VCaP (cell line): ENCODE data around the gene PRX.

Experiments used
- H3K27ac ChIP-seq: fragments of 450-650 bp; 2 replicates; pipeline ENCODE4 v1.5.1; 2017
- TF ChIP-seq, protein P1 (sequence below): fragments of 450-650 bp; conservative IDR thresholded peaks from 2 replicates; pipeline ENCODE4 v1.5.1; 2017; ENCODE audit warnings: mild to moderate bottlenecking, moderate library complexity

The PRX gene

DNA sequence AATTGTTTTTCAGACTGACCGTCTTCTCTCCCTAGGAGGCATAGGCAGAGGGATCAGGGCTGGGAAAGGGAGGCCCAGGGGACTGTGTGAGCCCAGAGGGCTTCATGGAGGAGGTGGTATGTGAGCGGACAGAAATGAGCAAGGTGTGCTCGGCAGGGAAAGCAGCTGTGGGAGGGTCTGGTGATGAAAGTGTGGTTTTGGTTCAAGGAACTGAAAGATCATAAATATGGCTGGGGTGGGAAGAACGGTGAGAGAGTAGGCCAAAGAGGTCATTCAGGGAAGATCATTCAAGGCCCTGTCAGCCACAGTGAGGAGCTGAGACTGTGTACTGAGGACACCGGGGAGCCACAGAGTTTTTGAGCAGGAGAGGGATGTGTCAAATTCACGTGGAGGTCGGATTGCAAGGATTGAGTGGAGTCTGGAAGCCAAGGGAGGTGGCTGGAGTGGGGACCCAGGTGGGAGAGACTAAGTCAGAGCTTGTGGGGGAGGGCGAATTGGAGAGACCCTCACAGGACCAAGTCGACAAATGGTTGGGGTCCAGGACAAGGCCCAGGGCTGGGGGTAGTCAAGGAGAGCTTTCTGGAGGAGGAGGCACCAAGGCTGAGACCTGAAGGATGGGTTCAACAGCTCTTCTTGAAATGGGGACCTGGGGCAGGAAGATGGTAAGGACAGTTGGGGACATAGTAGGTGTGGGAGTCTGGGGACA, 57.0 kb downstream of the PRX start:
- TF ChIP-seq, protein P1, sequence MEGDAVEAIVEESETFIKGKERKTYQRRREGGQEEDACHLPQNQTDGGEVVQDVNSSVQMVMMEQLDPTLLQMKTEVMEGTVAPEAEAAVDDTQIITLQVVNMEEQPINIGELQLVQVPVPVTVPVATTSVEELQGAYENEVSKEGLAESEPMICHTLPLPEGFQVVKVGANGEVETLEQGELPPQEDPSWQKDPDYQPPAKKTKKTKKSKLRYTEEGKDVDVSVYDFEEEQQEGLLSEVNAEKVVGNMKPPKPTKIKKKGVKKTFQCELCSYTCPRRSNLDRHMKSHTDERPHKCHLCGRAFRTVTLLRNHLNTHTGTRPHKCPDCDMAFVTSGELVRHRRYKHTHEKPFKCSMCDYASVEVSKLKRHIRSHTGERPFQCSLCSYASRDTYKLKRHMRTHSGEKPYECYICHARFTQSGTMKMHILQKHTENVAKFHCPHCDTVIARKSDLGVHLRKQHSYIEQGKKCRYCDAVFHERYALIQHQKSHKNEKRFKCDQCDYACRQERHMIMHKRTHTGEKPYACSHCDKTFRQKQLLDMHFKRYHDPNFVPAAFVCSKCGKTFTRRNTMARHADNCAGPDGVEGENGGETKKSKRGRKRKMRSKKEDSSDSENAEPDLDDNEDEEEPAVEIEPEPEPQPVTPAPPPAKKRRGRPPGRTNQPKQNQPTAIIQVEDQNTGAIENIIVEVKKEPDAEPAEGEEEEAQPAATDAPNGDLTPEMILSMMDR: no peak
- H3K27ac ChIP-seq: no peak overlapping the region

DNA sequence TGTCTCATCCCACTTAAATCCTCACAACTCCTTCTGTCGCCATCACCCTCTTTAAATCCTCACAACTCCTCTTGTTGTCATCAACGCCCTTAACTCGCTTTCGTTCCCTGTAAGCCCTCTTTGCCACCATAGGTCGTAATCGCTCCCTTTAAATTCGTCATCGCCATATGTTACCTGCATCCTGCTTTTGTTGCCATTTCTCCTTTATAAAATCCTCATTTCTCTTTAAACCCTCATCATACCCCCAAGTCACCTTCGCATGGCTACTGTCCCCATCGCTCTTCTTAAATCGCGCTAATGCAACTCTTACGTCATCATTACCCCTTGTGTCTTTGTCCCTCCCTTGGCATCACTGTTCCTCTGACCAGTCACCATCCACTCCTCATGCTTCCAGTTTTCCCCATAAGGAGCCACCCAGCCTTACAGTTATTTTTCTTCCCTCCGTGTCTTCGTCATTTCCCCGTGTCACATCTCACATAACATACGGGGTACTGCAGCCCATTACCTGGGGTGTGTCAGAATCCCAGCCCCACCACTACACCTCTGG, 64.1 kb downstream of the PRX start:
- peak overlapping the region; percentile 66 for H3K27ac ChIP-seq
- TF ChIP-seq, protein P1: no peak

DNA sequence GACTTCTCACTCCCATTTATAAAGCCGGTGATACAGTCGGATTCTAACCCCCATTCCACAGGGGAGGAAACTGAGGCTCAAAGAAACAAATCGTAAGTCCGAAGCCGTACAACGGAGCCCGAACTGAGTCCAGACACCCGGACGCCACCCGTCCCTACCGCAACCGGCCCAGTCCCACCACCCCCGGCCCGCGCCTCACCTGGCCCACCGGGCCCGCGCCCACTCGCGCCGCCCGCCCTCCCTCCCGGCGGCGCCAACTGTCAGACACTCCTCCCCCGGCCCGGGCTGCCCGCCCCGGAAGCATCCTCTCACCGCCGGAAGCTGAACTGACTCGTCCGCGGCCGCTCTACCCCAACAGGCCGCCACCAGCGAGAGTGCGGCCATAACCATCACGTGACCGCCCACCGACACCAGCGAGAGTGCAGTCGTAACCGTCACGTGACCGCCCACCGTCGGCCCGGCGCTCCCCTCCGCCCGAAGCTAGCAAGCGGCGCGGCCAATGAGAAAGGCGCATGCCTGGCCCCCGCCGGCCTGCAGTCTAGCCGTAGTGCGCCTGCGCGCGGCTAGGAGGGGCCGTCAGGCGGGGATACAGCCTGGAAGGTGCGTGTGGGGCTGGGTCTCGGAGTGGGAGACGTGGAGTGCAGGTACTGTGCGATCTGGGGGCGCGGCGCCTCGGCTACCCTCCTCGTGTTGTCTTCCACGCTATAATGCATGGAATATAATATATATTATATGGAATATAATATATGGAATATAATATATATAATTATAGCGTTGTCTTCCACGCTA, 64.9 kb downstream of the PRX start, which contains the start of the genes C19orf47 and PLD3:
Gene C19orf47, minus strand, starts transcription at position 273 of the 789 bp plus-strand sequence. CDS start 6,540 bp downstream, outside the sequence.
Gene PLD3, plus strand, starts transcription at position 571 of the 789 bp plus-strand sequence. CDS start 17,789 bp downstream, outside the sequence.
- peak within 1 kb of the TSS; percentile 66 for H3K27ac ChIP-seq
- TF ChIP-seq, protein P1: no peak

DNA sequence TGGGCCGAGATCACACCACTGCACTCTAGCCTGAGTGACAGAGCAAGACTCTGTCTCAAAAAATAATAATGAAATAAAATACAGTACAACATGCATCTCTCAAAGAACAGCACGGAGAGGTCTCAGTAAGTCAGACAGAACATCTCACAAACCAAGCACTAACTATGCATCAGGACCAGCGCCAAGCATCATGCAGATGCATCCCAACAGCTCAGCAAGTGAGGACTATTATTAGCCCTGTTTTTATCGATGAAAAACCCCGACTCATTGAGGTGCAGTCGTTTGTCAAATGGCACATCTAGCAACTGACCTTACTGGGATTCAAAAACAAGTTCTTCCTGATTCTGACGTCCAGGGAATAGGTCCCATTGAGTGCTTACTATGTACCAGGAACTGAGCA, 68.8 kb downstream of the PRX start:
- H3K27ac ChIP-seq: no peak overlapping the region
- TF ChIP-seq, protein P1: no peak
